K562 (cell line): ENCODE data around the gene SMIM35.

Experiments used
- EHMT2 ChIP-seq: fragments of 450-650 bp; IDR thresholded peaks from 2 replicates; pipeline ENCODE4 v1.6.1; 2018; ENCODE audit warnings: antibody characterized with exemption
- FOXM1 ChIP-seq, 2 experiments: fragments of 450-650 bp in 1 of 2; sonication (generic) in 1 of 2; formaldehyde crosslinking in 1 of 2; IDR thresholded peaks; 2 replicates each; pipeline versions ENCODE4 v1.6.1 to v1.9.0; 2017 to 2022; ENCODE audit warnings: low read depth in 2 of 2, mild to moderate bottlenecking in 2 of 2, missing genetic modification reagents in 1 of 2, moderate library complexity in 1 of 2
- HIVEP1 ChIP-seq: fragments of 250-450 bp; sonication (Bioruptor Pico); IDR thresholded peaks from 2 replicates; pipeline ENCODE4 v1.4.0; 2020; ENCODE audit warnings: mild to moderate bottlenecking
- JUND ChIP-seq, 2 experiments: IDR thresholded peaks; 2 replicates in 1 of 2; 3 replicates in 1 of 2; pipeline ENCODE4 v1.6.1; 2011; ENCODE audit warnings: borderline replicate concordance in 2 of 2, low read depth in 2 of 2, low read length in 2 of 2, improper control_type of control experiment in 1 of 2, missing biosample characterization in 1 of 2, missing genetic modification characterization in 1 of 2, missing genetic modification reagents in 1 of 2
- NR2C1 ChIP-seq, 2 experiments: fragments of 450-650 bp; IDR thresholded peaks; 2 replicates each; pipeline ENCODE4 v1.6.1; 2017; ENCODE audit warnings: mild to moderate bottlenecking in 2 of 2, antibody characterized with exemption in 1 of 2, inconsistent platforms in 1 of 2, missing compliant biosample characterization in 1 of 2, missing genetic modification characterization in 1 of 2
- POLR2AphosphoS5 ChIP-seq: IDR thresholded peaks from 2 replicates; pipeline ENCODE4 v1.6.1; 2011; ENCODE audit warnings: mild to moderate bottlenecking, low read depth, low read length, moderate library complexity; ENCODE audit not compliant: control insufficient read depth, insufficient read depth
- PPARD ChIP-seq: fragments of 250-450 bp; sonication (Bioruptor Pico); IDR thresholded peaks from 2 replicates; pipeline ENCODE4 v1.8.0; 2022; ENCODE audit warnings: inconsistent platforms, mild to moderate bottlenecking, moderate library complexity
- RBM39 ChIP-seq: fragments of 200-400 bp; formaldehyde crosslinking; optimal IDR thresholded peaks from 2 replicates; pipeline ENCODE3; 2018; ENCODE audit warnings: low read depth, low read length

GRCh38 chr11:117996058-117996457 lies 90.7 kb downstream of the SMIM35 start:
- TF ChIP-seq PPARD (CRISPR knock-in tag), result no peak
- no peak for TF ChIP-seq EHMT2
- no peak for TF ChIP-seq RBM39
- no peak for TF ChIP-seq FOXM1 (IDR thresholded peaks at IDR 0.05; ENCODE audit: low read depth)
- TF ChIP-seq FOXM1 (CRISPR knock-in tag; IDR thresholded peaks at IDR 0.05; ENCODE audit: low read depth), result no peak
- no peak for TF ChIP-seq POLR2AphosphoS5
- TF ChIP-seq JUND (IDR thresholded peaks at IDR 0.05; ENCODE audit: borderline replicate concordance, low read depth, low read length), result no peak
- TF ChIP-seq JUND (tag; IDR thresholded peaks at IDR 0.05; ENCODE audit: borderline replicate concordance, low read depth, low read length), result no peak
- TF ChIP-seq NR2C1 (IDR thresholded peaks at IDR 0.05), result no peak
- TF ChIP-seq NR2C1 (tag; IDR thresholded peaks at IDR 0.05), result no peak
- TF ChIP-seq HIVEP1 (CRISPR knock-in tag), result no peak
